HepG2 (cell line): ENCODE data around the gene GLRX5.
"Not testable (repeated sequence)": the region's sequence is repeated elsewhere in the genome, so short reads cannot be mapped to it uniquely, and the experiment has no call there.

Experiments used
- CBX1 ChIP-seq: IDR thresholded peaks from one replicate; pipeline ENCODE4 v1.6.1; 2016; ENCODE audit warnings: antibody characterized with exemption, low read depth
- JUNB ChIP-seq: sonication (generic); formaldehyde crosslinking; IDR thresholded peaks from 2 replicates; pipeline ENCODE4 v1.8.0; 2022; ENCODE audit warnings: missing genetic modification reagents, mild to moderate bottlenecking, borderline replicate concordance
- UBTF ChIP-seq: sonication (generic); formaldehyde crosslinking; IDR thresholded peaks from 2 replicates; pipeline ENCODE4 v1.4.0; 2020; ENCODE audit warnings: mild to moderate bottlenecking, missing genetic modification reagents

- TF ChIP-seq UBTF (CRISPR knock-in tag); CBX1; JUNB (CRISPR knock-in tag): not testable (repeated sequence)
Observed at GRCh38 chr14:95591182-95591581, 56.3 kb downstream of the GLRX5 start.
